GM12878 (cell line): ENCODE measurements around the gene SH3GL3. TPM values are rescaled to one million over a fixed set of nuclear protein-coding genes. Genes with fewer than 3 reads are reported as not detected.

Source experiments
- ATAC-seq: fragments of 200-7000 bp; cut with Tn5 transposase; 3 replicates; pipeline ENCODE4 v1.9.1; 2020; ENCODE audit warnings: mild to moderate bottlenecking, moderate library complexity
- BruUV-seq: library from RNA; stranded (reverse); fragments of 400-500 nt; replicated peaks from 2 replicates; lab custom pipeline; 2021; lab: Mats Ljungman, UMichigan
- CTCF ChIA-PET: fragments of 300-600 bp; sonication (Branson Sonifier 250); formaldehyde crosslinking; extraction: SDS; loops from one replicate; lab custom pipeline; 2021; ENCODE audit warnings: inconsistent platforms; lab: Yijun Ruan, JAX
- POLR2A ChIA-PET: fragments of 350-600 bp; formaldehyde crosslinking; extraction: SDS; loops from one replicate; lab custom pipeline; 2021; ENCODE audit warnings: inconsistent platforms; lab: Charles Lee
- RAD21 ChIA-PET: fragments of 300-600 bp; sonication (Branson Sonifier 250); formaldehyde crosslinking; loops from one replicate; lab custom pipeline; 2023; ENCODE audit warnings: antibody characterized with exemption; ENCODE audit not compliant: unreplicated experiment; lab: Charles Lee
- SMC1A ChIA-PET: fragments of 300-600 bp; sonication (Branson Sonifier 250); formaldehyde crosslinking; loops from one replicate; lab custom pipeline; 2023; ENCODE audit not compliant: unreplicated experiment, uncharacterized antibody; lab: Charles Lee
- DNase-seq: peaks from one replicate; pipeline ENCODE4 v3.0.0-alpha.2; 2011; ENCODE audit warnings: low read depth, low spot score
- FAIRE-seq: peaks from 3 replicates; lab custom pipeline; 2011; peaks lifted over from hg19 to GRCh38; lab: Jason Lieb, UNC
- H2AFZ ChIP-seq: 2 replicates; pipeline ENCODE4 v1.6.0; 2011; ENCODE audit warnings: low read depth, low read length, control low read depth; ENCODE audit not compliant: control insufficient read depth
- H3K27ac ChIP-seq: 2 replicates; pipeline ENCODE4 v1.5.1; 2011; ENCODE audit warnings: control low read depth; ENCODE audit not compliant: control insufficient read depth, insufficient read depth
- H3K27me3 ChIP-seq, 2 experiments: replicated peaks in 1 of 2; 2 replicates each; pipeline versions ENCODE4 v1.6.0 to v1.6.1; 2011; ENCODE audit warnings: low read length in 1 of 2; ENCODE audit not compliant: control insufficient read depth in 2 of 2, insufficient read depth in 2 of 2
- H3K36me3 ChIP-seq, 2 experiments: 2 replicates each; pipeline ENCODE4 v1.5.1; 2011; ENCODE audit warnings: low read length in 1 of 2; ENCODE audit not compliant: control insufficient read depth in 2 of 2, insufficient read depth in 2 of 2
- H3K4me1 ChIP-seq: 2 replicates; pipeline ENCODE4 v1.6.1; 2011; ENCODE audit warnings: mild to moderate bottlenecking, low read length, moderate library complexity, mixed read lengths; ENCODE audit not compliant: control insufficient read depth, insufficient read depth
- H3K4me2 ChIP-seq: 2 replicates; pipeline ENCODE4 v1.6.0; 2011; ENCODE audit warnings: control low read depth; ENCODE audit not compliant: control insufficient read depth, insufficient read depth
- H3K4me3 ChIP-seq: fragments of 200-600 bp; sonication (generic); 2 replicates; pipeline ENCODE4 v1.5.1; 2016
- H3K79me2 ChIP-seq: 2 replicates; pipeline ENCODE4 v1.6.0; 2011; ENCODE audit warnings: low read length; ENCODE audit not compliant: control insufficient read depth, insufficient read depth
- H3K9ac ChIP-seq: 2 replicates; pipeline ENCODE4 v1.8.0; 2011; ENCODE audit warnings: low read length, control low read depth, mixed read lengths; ENCODE audit not compliant: control insufficient read depth, insufficient read depth
- H3K9me3 ChIP-seq: replicated peaks from 3 replicates; pipeline ENCODE4 v1.5.1; 2011; ENCODE audit warnings: mild to moderate bottlenecking, low read length; ENCODE audit not compliant: control insufficient read depth, insufficient read depth
- H4K20me1 ChIP-seq: 2 replicates; pipeline ENCODE4 v1.6.0; 2011; ENCODE audit not compliant: control insufficient read depth, insufficient read depth
- ATF7 ChIP-seq: fragments of 450-650 bp; IDR thresholded peaks from 2 replicates; pipeline ENCODE4 v1.6.1; 2016; ENCODE audit warnings: low read depth, mild to moderate bottlenecking
- ELK1 ChIP-seq: IDR thresholded peaks from 2 replicates; pipeline ENCODE4 v1.6.1; 2012; ENCODE audit warnings: low read depth, low read length, improper control_type of control experiment
- ETV6 ChIP-seq, 2 experiments: fragments of 450-650 bp in 1 of 2; IDR thresholded peaks in 1 of 2; conservative IDR thresholded peaks in 1 of 2; 2 replicates each; pipeline ENCODE4 v1.6.1; 2014; ENCODE audit warnings: antibody characterized with exemption in 1 of 2, borderline replicate concordance in 1 of 2, low read depth in 1 of 2, mild to moderate bottlenecking in 1 of 2, moderate library complexity in 1 of 2
- GABPA ChIP-seq: IDR thresholded peaks from 2 replicates; pipeline ENCODE4 v1.6.1; 2014; ENCODE audit warnings: antibody characterized with exemption, low read depth, mild to moderate bottlenecking, inconsistent platforms
- MEF2B ChIP-seq: fragments of 450-650 bp; IDR thresholded peaks from 2 replicates; pipeline ENCODE4 v1.6.1; 2018; ENCODE audit warnings: mild to moderate bottlenecking, moderate library complexity; ENCODE audit not compliant: partially characterized antibody, poor library complexity, severe bottlenecking
- MXI1 ChIP-seq: fragments of 150-350 bp; IDR thresholded peaks from 2 replicates; pipeline ENCODE4 v1.6.1; 2011; ENCODE audit warnings: low read depth, mild to moderate bottlenecking, inconsistent platforms, low read length, improper control_type of control experiment
- MYC ChIP-seq: IDR thresholded peaks from 2 replicates; pipeline ENCODE4 v1.6.1; 2011; ENCODE audit warnings: mild to moderate bottlenecking, low read length, moderate library complexity, inconsistent platforms; ENCODE audit not compliant: insufficient read depth, insufficient replicate concordance, insufficient read length, severe bottlenecking
- PML ChIP-seq: IDR thresholded peaks from 2 replicates; pipeline ENCODE4 v1.6.1; 2012; ENCODE audit warnings: low read length, inconsistent platforms
- RAD51 ChIP-seq: fragments of 450-650 bp; IDR thresholded peaks from 2 replicates; pipeline ENCODE4 v1.6.1; 2016; ENCODE audit warnings: moderate library complexity, mild to moderate bottlenecking, inconsistent platforms
- RUNX3 ChIP-seq: IDR thresholded peaks from 2 replicates; pipeline ENCODE4 v1.6.1; 2012; ENCODE audit warnings: low read length, inconsistent platforms
- SMAD1 ChIP-seq: fragments of 450-650 bp; IDR thresholded peaks from 2 replicates; pipeline ENCODE4 v1.6.1; 2018; ENCODE audit warnings: mild to moderate bottlenecking, low read depth; ENCODE audit not compliant: partially characterized antibody
- WRNIP1 ChIP-seq: IDR thresholded peaks from 2 replicates; pipeline ENCODE4 v1.6.1; 2011; ENCODE audit warnings: low read depth, low read length, improper control_type of control experiment, borderline replicate concordance
- ZBTB33 ChIP-seq: fragments of 450-650 bp; IDR thresholded peaks from 2 replicates; pipeline ENCODE4 v1.6.1; 2017; ENCODE audit warnings: mild to moderate bottlenecking
- ZBTB40 ChIP-seq: fragments of 450-650 bp; IDR thresholded peaks from 2 replicates; pipeline ENCODE4 v1.6.1; 2016; ENCODE audit warnings: mild to moderate bottlenecking, moderate library complexity, borderline replicate concordance
- ZSCAN29 ChIP-seq: fragments of 450-650 bp; IDR thresholded peaks from 2 replicates; pipeline ENCODE4 v1.6.1; 2017; ENCODE audit warnings: mild to moderate bottlenecking, moderate library complexity
- WGBS: methylation state at CpG from one replicate; pipeline ENCODE4 v1.1.6; 2016; ENCODE audit warnings: low lambda C conversion rate; ENCODE audit not compliant: insufficient replicate concordance, insufficient coverage; ENCODE audit errors: missing lambda C conversion rate; 5-methylcytosine and 5-hydroxymethylcytosine counted together
- in situ Hi-C: fragments of 300-500 bp; cut with MboI; formaldehyde crosslinking; loops from 9 replicates; pipeline ENCODE4 v1.14.3; 2018; ENCODE audit warnings: mixed read lengths
- intact Hi-C: fragments of 100-400 bp; cut with micrococcal nuclease; formaldehyde crosslinking; loops from one replicate; pipeline ENCODE4 v1.14.2; 2022; ENCODE audit not compliant: unreplicated experiment
- polyA plus RNA-seq, 11 experiments: library from polyadenylated mRNA; depleted of rRNA in 4 of 11; unstranded in 6 of 11; stranded (reverse) in 5 of 11; fragments of >200 nt; fragmentation: Nextera tagmentation in 4 of 11; fragmentation: Illumina TruSeq in 1 of 11; extraction: Ambion mirVana in 4 of 11; extraction: Trizol in 1 of 11; gene quantifications; 1 replicate in 1 of 11; 2 replicates in 10 of 11; pipeline versions ENCODE4 v1.2.1 to v1.2.3, GENCODE V29; 2011 to 2016; ENCODE audit warnings: inconsistent platforms in 2 of 11, missing spikeins in 2 of 11, low read depth in 1 of 11
- total RNA-seq, 4 experiments: library from RNA; depleted of rRNA in 3 of 4; stranded (reverse); fragments of >200 nt in 3 of 4; fragmentation: Illumina TruSeq in 1 of 4; extraction: Trizol in 1 of 4; gene quantifications; 2 replicates each; pipeline versions ENCODE4 v1.2.1 to v1.2.3, GENCODE V29; 2013 to 2021

The SH3GL3 gene
- total and polyA plus RNA-seq, 10 of the 15 experiments (the other 5 are each of a cell fraction or from before 2014, with no cell fraction given) = not detected

GRCh38 chr15:83555383-83555782, 108.2 kb downstream of the SH3GL3 start:
- DNase-seq (no peak), ATAC-seq (no peak), FAIRE-seq (no peak)
- Histone ChIP-seq H3K4me1 (no peaks in the 10 kb centered on the region), H3K36me3 (no peaks in the 10 kb centered on the region), H3K27me3 (no peaks in the 10 kb centered on the region), H3K9me3 (no peaks in the 10 kb centered on the region), H3K79me2 (no peaks in the 10 kb centered on the region), H3K4me2 (no peak overlapping the region), H3K27ac (no peak overlapping the region), H3K4me3 (no peak overlapping the region), H3K9ac (no peak overlapping the region), H2AFZ (no peak overlapping the region), H4K20me1 (no peaks in the 10 kb centered on the region)
- in situ Hi-C loops (loop anchor here (5.0 kb wide), 2 partner anchors 118 to 303 kb away; no protein-coding TSS in a partner anchor), intact Hi-C loops (no loop called here)
- SMC1A ChIA-PET = no interaction called here
- TF ChIP-seq ZBTB33 (no peak), SMAD1 (no peak), WRNIP1 (no peak), ZBTB40 (no peak), ETV6 (conservative IDR thresholded peaks at IDR 0.05 in 1 of 2, IDR thresholded peaks at IDR 0.05 in 1 of 2; ENCODE audit: borderline replicate concordance in 1 of 2, low read depth in 1 of 2) (no peak), RUNX3 (no peak), RAD51 (no peak), ATF7 (no peak), PML (no peak), MEF2B (no peak), ELK1 (no peak), ZSCAN29 (no peak), GABPA (no peak), MXI1 (no peak), MYC (no peak)
- RAD21 ChIA-PET = no interaction called here
- no TSS peak for BruUV-seq
- POLR2A ChIA-PET = no interaction called here
- WGBS = 49% methylated on average over 2 of the region's 2 CpGs
- CTCF ChIA-PET = interaction anchor here (2.9 kb wide), 1 partner anchor 308 kb away, joined by 17 read pairs; no protein-coding TSS in a partner anchor
